Fibroblast of villous mesenchyme (primary cell): ENCODE data around the gene SSH2. TPM values are rescaled to one million over a fixed set of nuclear protein-coding genes. Genes with fewer than 3 reads are reported as not detected.

Experiments
- DNase-seq: peaks from one replicate; pipeline ENCODE4 v3.0.0-alpha.2; 2010; ENCODE audit warnings: low read depth
- H3K4me3 ChIP-seq: 2 replicates; pipeline ENCODE4 v1.5.1; 2011; ENCODE audit warnings: low read depth, mild to moderate bottlenecking, low read length
- CTCF ChIP-seq: IDR thresholded peaks from 2 replicates; pipeline ENCODE4 v1.5.1; 2012; ENCODE audit warnings: low read depth, mild to moderate bottlenecking, low read length; ENCODE audit not compliant: insufficient read depth
- total RNA-seq: library from RNA; depleted of rRNA; stranded (reverse); fragments of >200 nt; gene quantifications from 2 replicates; pipeline ENCODE4 v1.2.3, GENCODE V29; 2012

SSH2 gene
- total RNA-seq, 1 donor, result 19.0 TPM

- peak; percentile 29 for TF ChIP-seq CTCF
- DNase-seq, result peak; percentile 42
Measured at GRCh38 chr17:29619251-29619650, 310.8 kb downstream of the SSH2 start.

GRCh38 chr17:29618272-29619065 lies 311.6 kb downstream of the SSH2 start:
- no peak for DNase-seq
- H3K4me3 ChIP-seq, result no peak overlapping the region
- no peak for TF ChIP-seq CTCF

More at GRCh38 chr17:29619251-29619650, 310.8 kb downstream of the SSH2 start:
- no peak overlapping the region for H3K4me3 ChIP-seq

GRCh38 chr17:29617481-29618271 lies 312.4 kb downstream of the SSH2 start:
- DNase-seq, result peak; percentile 61
- TF ChIP-seq CTCF, result peak; percentile 56
- H3K4me3 ChIP-seq, result peak overlapping the region; percentile 9

GRCh38 chr17:29617125-29617480 lies 312.9 kb downstream of the SSH2 start:
- DNase-seq, result peak; percentile 73
- TF ChIP-seq CTCF, result peak; percentile 72
- H3K4me3 ChIP-seq, result no peak overlapping the region

GRCh38 chr17:29616300-29617048 lies 313.6 kb downstream of the SSH2 start:
- DNase-seq, result no peak
- H3K4me3 ChIP-seq, result no peak overlapping the region
- TF ChIP-seq CTCF, result no peak

- TF ChIP-seq CTCF, result no peak
- peak; percentile 88 for DNase-seq
- H3K4me3 ChIP-seq, result peak overlapping the region; percentile 52
Measured at GRCh38 chr17:29615492-29616299, 314.3 kb downstream of the SSH2 start.
